Body of pancreas (tissue), 4 donors: ENCODE results near the gene EMID1. TPM values are rescaled to one million over a fixed set of nuclear protein-coding genes. Genes with fewer than 3 reads are reported as not detected.

Experiments used
- ATAC-seq: fragments of 150-250 bp; one replicate; pipeline ENCODE4 v1.9.1; 2016
- DNase-seq, 4 donors: peaks; one replicate each; pipeline ENCODE4 v3.0.0-alpha.2; 2019
- H3K27ac ChIP-seq, 4 donors: fragments of 200-600 bp; sonication (generic); 1 replicate in 3 of 4; 2 replicates in 1 of 4; pipeline versions ENCODE4 v1.5.1 to v1.6.1; 2016 to 2019; ENCODE audit warnings: mild to moderate bottlenecking in 1 of 4, mixed read lengths in 1 of 4, moderate library complexity in 1 of 4
- H3K27me3 ChIP-seq, 2 donors: fragments of 200-600 bp; sonication (generic); one replicate each; pipeline ENCODE4 v1.6.0; 2016; ENCODE audit warnings: mild to moderate bottlenecking in 1 of 2
- H3K36me3 ChIP-seq, 2 donors: fragments of 200-600 bp; sonication (generic); replicated peaks in 1 of 2; 2 replicates each; pipeline ENCODE4 v1.5.1; 2016; ENCODE audit warnings: low read depth in 2 of 2; ENCODE audit not compliant: insufficient read depth in 1 of 2
- H3K4me1 ChIP-seq: fragments of 200-600 bp; sonication (generic); one replicate; pipeline ENCODE4 v1.6.0; 2016
- H3K4me3 ChIP-seq, 2 donors: fragments of 200-600 bp; sonication (generic); 1 replicate in 1 of 2; 2 replicates in 1 of 2; pipeline ENCODE4 v1.5.1; 2016 to 2019
- H3K9me3 ChIP-seq, 3 donors: fragments of 200-600 bp; sonication (generic); 1 replicate in 2 of 3; 2 replicates in 1 of 3; pipeline ENCODE4 v1.5.1; 2016
- CTCF ChIP-seq, 7 experiments: fragments of 450-650 bp in 4 of 7; fragments of 200-600 bp in 3 of 7; sonication (generic) in 3 of 7; IDR thresholded peaks; one replicate each; pipeline ENCODE4 v1.5.1; 2016 to 2019; ENCODE audit warnings: antibody characterized with exemption in 7 of 7
- POLR2A ChIP-seq, 3 donors: fragments of 450-650 bp; IDR thresholded peaks; one replicate each; pipeline ENCODE4 v1.6.1; 2016; ENCODE audit warnings: antibody characterized with exemption in 3 of 3, mild to moderate bottlenecking in 2 of 3
- WGBS, 2 donors: methylation state at CpG; one replicate each; pipeline ENCODE4 v1.1.5; 2017; 5-methylcytosine and 5-hydroxymethylcytosine counted together
- intact Hi-C: fragments of 100-400 bp; cut with DNase I; formaldehyde crosslinking; loops from one replicate; pipeline ENCODE4 v1.15.1; 2023
- total RNA-seq, 2 donors: library from RNA; depleted of rRNA; stranded (reverse); fragments of >200 nt; gene quantifications; one replicate each; pipeline ENCODE4 v1.1.0, GENCODE V29; 2016

Gene EMID1
- total RNA-seq, 2 donors from 2014 or later: 5.9 to 25.9 TPM

- TF ChIP-seq POLR2A (IDR thresholded peaks at IDR 0.05): no peak
- no peak for TF ChIP-seq CTCF (IDR thresholded peaks at IDR 0.05)
- DNase-seq (no peak), ATAC-seq (no peak)
- intact Hi-C loops: no loop called here
- H3K9me3 ChIP-seq: no peaks in the 10 kb centered on the region
- WGBS, 2 donors: 84 to 86% methylated on average over 5 to 9 of the region's 9 CpGs
- no peaks in the 10 kb centered on the region for H3K36me3 ChIP-seq
- H3K4me3 ChIP-seq: no peak overlapping the region
- H3K27ac ChIP-seq: no peak overlapping the region
- H3K4me1 ChIP-seq: peaks cover 27% of the 10 kb centered on the region
- no peaks in the 10 kb centered on the region for H3K27me3 ChIP-seq
These were observed 7.8 kb downstream of the EMID1 start for GRCh38 chr22:29213493-29213892.

- TF ChIP-seq POLR2A (IDR thresholded peaks at IDR 0.05): no peak
- TF ChIP-seq CTCF (IDR thresholded peaks at IDR 0.05): no peak
- ATAC-seq (no peak), DNase-seq (no peak)
- Histone ChIP-seq H3K4me1 (peaks cover 21% of the 10 kb centered on the region), H3K9me3 (no peaks in the 10 kb centered on the region), H3K36me3 (no peaks in the 10 kb centered on the region), H3K27me3 (no peaks in the 10 kb centered on the region), H3K27ac (no peak overlapping the region), H3K4me3 (no peak overlapping the region)
- intact Hi-C loops: no loop called here
- 90 to 96% methylated on average over 6 of the region's 6 CpGs for WGBS, 2 donors
These were observed 8.5 kb downstream of the EMID1 start for GRCh38 chr22:29214232-29214631.

GRCh38 chr22:29215012-29215860 is 9.5 kb downstream of the EMID1 start:
- no peak for TF ChIP-seq POLR2A (IDR thresholded peaks at IDR 0.05)
- TF ChIP-seq CTCF (IDR thresholded peaks at IDR 0.05): no peak
- ATAC-seq (no peak), DNase-seq (no peak)
- H3K9me3 ChIP-seq: no peaks in the 10 kb centered on the region
- intact Hi-C loops: no loop called here
- H3K27ac ChIP-seq: no peak overlapping the region
- 90 to 91% methylated on average over 8 to 14 of the region's 14 CpGs for whole genome bisulfite sequencing, 2 donors
- H3K4me1 ChIP-seq: peaks cover 26% of the 10 kb centered on the region
- no peak overlapping the region for H3K4me3 ChIP-seq
- H3K27me3 ChIP-seq: no peaks in the 10 kb centered on the region
- H3K36me3 ChIP-seq: no peaks in the 10 kb centered on the region

GRCh38 chr22:29216011-29216872 is 10.5 kb downstream of the EMID1 start:
- H3K27me3 ChIP-seq: no peaks in the 10 kb centered on the region
- peak overlapping the region; percentile 48 to 77 (median 63) for H3K27ac ChIP-seq
- peaks cover 36% of the 10 kb centered on the region for H3K4me1 ChIP-seq
- no peaks in the 10 kb centered on the region for H3K36me3 ChIP-seq
- DNase-seq (no peak), ATAC-seq (no peak)
- WGBS, 2 donors: 80 to 83% methylated on average over 12 to 14 of the region's 14 CpGs
- TF ChIP-seq CTCF (IDR thresholded peaks at IDR 0.05) (no peak), POLR2A (IDR thresholded peaks at IDR 0.05) (no peak)
- H3K4me3 ChIP-seq: no peak overlapping the region
- intact Hi-C loops: no loop called here
- no peaks in the 10 kb centered on the region for H3K9me3 ChIP-seq
